ENCODE results near the gene NCOA1. TPM values are rescaled to one million over a fixed set of nuclear protein-coding genes. Genes with fewer than 3 reads are reported as not detected.

The NCOA1 gene
- total and polyA plus RNA-seq, 3 donors from 2014 or later, result 52.3 to 124 (median 109) TPM

- intact Hi-C loops (cut with DNase I; ENCODE audit: low total_unique reads), result no loop called here
- no peak for DNase-seq
- WGBS, 2 donors, result 88 to 95% methylated on average over 1 of the region's 1 CpG
- Histone ChIP-seq H3K4me1 (no peaks in the 10 kb centered on the region), H3K27me3 (no peaks in the 10 kb centered on the region), H3K9me3 (no peaks in the 10 kb centered on the region), H3K4me3 (no peak overlapping the region), H3K36me3 (ENCODE audit: low read depth, missing control alignments) (no peaks in the 10 kb centered on the region), H3K27ac (no peak overlapping the region)
- TF ChIP-seq CTCF (IDR thresholded peaks at IDR 0.05), result no peak
- no peak for TF ChIP-seq POLR2A (IDR thresholded peaks at IDR 0.05)
Measured at GRCh38 chr2:24756789-24757188, 265.7 kb downstream of the NCOA1 start.

- intact Hi-C loops (cut with DNase I; ENCODE audit: low total_unique reads), result no loop called here
- Histone ChIP-seq H3K27ac (no peak overlapping the region), H3K27me3 (no peaks in the 10 kb centered on the region), H3K36me3 (ENCODE audit: low read depth, missing control alignments) (no peaks in the 10 kb centered on the region), H3K4me1 (no peaks in the 10 kb centered on the region), H3K9me3 (no peaks in the 10 kb centered on the region), H3K4me3 (no peak overlapping the region)
- 85 to 93% methylated on average over 5 of the region's 5 CpGs for WGBS, 2 donors
- no peak for DNase-seq
- TF ChIP-seq CTCF (IDR thresholded peaks at IDR 0.05) (no peak), POLR2A (IDR thresholded peaks at IDR 0.05) (no peak)
Measured at GRCh38 chr2:24761866-24762265, 270.8 kb downstream of the NCOA1 start.

GRCh38 chr2:24762518-24762917 lies 271.5 kb downstream of the NCOA1 start:
- DNase-seq, result no peak
- Histone ChIP-seq H3K27me3 (no peaks in the 10 kb centered on the region), H3K27ac (no peak overlapping the region), H3K36me3 (ENCODE audit: low read depth, missing control alignments) (no peaks in the 10 kb centered on the region), H3K9me3 (no peaks in the 10 kb centered on the region), H3K4me1 (no peaks in the 10 kb centered on the region), H3K4me3 (no peak overlapping the region)
- intact Hi-C loops (cut with DNase I; ENCODE audit: low total_unique reads), result no loop called here
- 65 to 67% methylated on average over 2 of the region's 2 CpGs for WGBS, 2 donors
- TF ChIP-seq CTCF (IDR thresholded peaks at IDR 0.05) (no peak), POLR2A (IDR thresholded peaks at IDR 0.05) (no peak)

- no peak for DNase-seq
- WGBS, 2 donors, result 94 to 96% methylated on average over 4 of the region's 4 CpGs
- no peaks in the 10 kb centered on the region for H3K9me3 ChIP-seq
- H3K27ac ChIP-seq, result no peak overlapping the region
- intact Hi-C loops (cut with DNase I; ENCODE audit: low total_unique reads), result no loop called here
- no peaks in the 10 kb centered on the region for H3K4me1 ChIP-seq
- H3K4me3 ChIP-seq, result no peak overlapping the region
- no peaks in the 10 kb centered on the region for H3K36me3 ChIP-seq (ENCODE audit: low read depth, missing control alignments)
- TF ChIP-seq CTCF (IDR thresholded peaks at IDR 0.05), result no peak
- no peak for TF ChIP-seq POLR2A (IDR thresholded peaks at IDR 0.05)
- no peaks in the 10 kb centered on the region for H3K27me3 ChIP-seq
Measured at GRCh38 chr2:24763843-24764242, 272.8 kb downstream of the NCOA1 start.

- Histone ChIP-seq H3K27ac (no peak overlapping the region), H3K4me3 (no peak overlapping the region), H3K4me1 (no peaks in the 10 kb centered on the region), H3K27me3 (no peaks in the 10 kb centered on the region), H3K36me3 (ENCODE audit: low read depth, missing control alignments) (no peaks in the 10 kb centered on the region), H3K9me3 (no peaks in the 10 kb centered on the region)
- intact Hi-C loops (cut with DNase I; ENCODE audit: low total_unique reads), result no loop called here
- no peak for TF ChIP-seq CTCF (IDR thresholded peaks at IDR 0.05)
- TF ChIP-seq POLR2A (IDR thresholded peaks at IDR 0.05), result no peak
- no peak for DNase-seq
- 84 to 91% methylated on average over 6 of the region's 6 CpGs for WGBS, 2 donors
Measured at GRCh38 chr2:24766609-24767008, 275.6 kb downstream of the NCOA1 start.

Data from testis (tissue), 3 donors.